Skin epidermis (tissue), 12 donors: Measurements from ENCODE around the gene POMP.
"Not testable (repeated sequence)": the region's sequence is repeated elsewhere in the genome, so short reads cannot be mapped to it uniquely, and the experiment has no call there.

Experiments
- H3K27ac ChIP-seq, 21 experiments: fragments of 200-600 bp; sonication (generic) in 11 of 21; one replicate each; pipeline ENCODE4 v1.5.0; 2020; ENCODE audit warnings: mild to moderate bottlenecking in 3 of 21, inconsistent platforms in 2 of 21, moderate library complexity in 2 of 21
- H3K4me3 ChIP-seq, 7 experiments: fragments of 200-600 bp; sonication (generic) in 2 of 7; one replicate each; pipeline ENCODE4 v1.5.0; 2020; ENCODE audit warnings: inconsistent platforms in 2 of 7, mild to moderate bottlenecking in 2 of 7, moderate library complexity in 1 of 7

Gene POMP

GRCh38 chr13:28636677-28637317, 22.1 kb upstream of the POMP start:
- H3K27ac ChIP-seq = no peak overlapping the region
- no peak overlapping the region for H3K4me3 ChIP-seq

GRCh38 chr13:28637714-28638355, 21.1 kb upstream of the POMP start:
- Histone ChIP-seq H3K4me3 (no peak overlapping the region), H3K27ac (no peak overlapping the region)

GRCh38 chr13:28638756-28639155, 20.2 kb upstream of the POMP start:
- Histone ChIP-seq H3K4me3 (no peak overlapping the region), H3K27ac (no peak overlapping the region)

- Histone ChIP-seq H3K27ac (peak overlapping the region in 4 of 21 experiments; percentile 25 to 51 (median 33)), H3K4me3 (no peak overlapping the region)
These were observed 17.9 kb upstream of the POMP start for GRCh38 chr13:28640861-28641599.

GRCh38 chr13:28641600-28641926, 17.4 kb upstream of the POMP start:
- H3K27ac ChIP-seq = peak overlapping the region in 3 of 21 experiments; percentile 28 to 51 (median 38)

GRCh38 chr13:28650284-28650683, 8.6 kb upstream of the POMP start:
- no peak overlapping the region for H3K27ac ChIP-seq
- H3K4me3 ChIP-seq = no peak overlapping the region

More at GRCh38 chr13:28641600-28641926, 17.4 kb upstream of the POMP start:
- H3K4me3 ChIP-seq = no peak overlapping the region

- no peak overlapping the region for H3K27ac ChIP-seq
- no peak overlapping the region for H3K4me3 ChIP-seq
These were observed 7.0 kb upstream of the POMP start for GRCh38 chr13:28651810-28652401.

- Histone ChIP-seq H3K4me3 (no peak overlapping the region), H3K27ac (no peak overlapping the region)
These were observed 5.8 kb upstream of the POMP start for GRCh38 chr13:28653111-28653510.

GRCh38 chr13:28654276-28654675, 4.7 kb upstream of the POMP start:
- Histone ChIP-seq H3K4me3 (no peak overlapping the region), H3K27ac (no peak overlapping the region)

- H3K27ac ChIP-seq = no peak overlapping the region
- no peak overlapping the region for H3K4me3 ChIP-seq
These were observed 3.4 kb upstream of the POMP start for GRCh38 chr13:28655561-28655960.

- Histone ChIP-seq H3K4me3 (peak overlapping the region; percentile 75 to 97 (median 89)), H3K27ac (peak overlapping the region in 20 of 21 experiments; percentile 79 to 97 (median 94))
These were observed 969 bp upstream of the POMP start for GRCh38 chr13:28657784-28658538.

GRCh38 chr13:28658539-28658795, 463 bp upstream of the POMP start:
- H3K4me3 ChIP-seq = peak overlapping the region; percentile 75 to 97 (median 89)
- H3K27ac ChIP-seq = peak overlapping the region; percentile 44 to 97 (median 94)

GRCh38 chr13:28659621-28659970, 666 bp downstream of the POMP start:
- Histone ChIP-seq H3K27ac (peak overlapping the region; percentile 56 to 97 (median 94)), H3K4me3 (peak overlapping the region; percentile 75 to 97 (median 89))

GRCh38 chr13:28666897-28667488, 8.1 kb downstream of the POMP start:
- no peak overlapping the region for H3K4me3 ChIP-seq
- no peak overlapping the region for H3K27ac ChIP-seq

GRCh38 chr13:28671126-28671792, 12.3 kb downstream of the POMP start:
- no peak overlapping the region for H3K4me3 ChIP-seq
- H3K27ac ChIP-seq = peak overlapping the region in 4 of 21 experiments; percentile 14 to 55 (median 50)

GRCh38 chr13:28678809-28679208, 19.9 kb downstream of the POMP start:
- Histone ChIP-seq H3K4me3 (no peak overlapping the region), H3K27ac (no peak overlapping the region)

- no peak overlapping the region for H3K27ac ChIP-seq
- no peak overlapping the region for H3K4me3 ChIP-seq
These were observed 20.7 kb downstream of the POMP start for GRCh38 chr13:28679628-28680027.

- no peak overlapping the region for H3K4me3 ChIP-seq
- no peak overlapping the region for H3K27ac ChIP-seq
These were observed 21.6 kb downstream of the POMP start for GRCh38 chr13:28680541-28680940.

GRCh38 chr13:28683169-28683568, 24.2 kb downstream of the POMP start:
- H3K27ac ChIP-seq, H3K4me3 ChIP-seq: not testable (repeated sequence)
